Measurements from ENCODE around the gene TWIST2. TPM values are rescaled to one million over a fixed set of nuclear protein-coding genes. Genes with fewer than 3 reads are reported as not detected.

Gene TWIST2
- total RNA-seq, 2 donors from 2014 or later: 41.4 to 62.1 TPM

GRCh38 chr2:238843476-238843875 is 4.4 kb upstream of the TWIST2 start:
- TF ChIP-seq CTCF (IDR thresholded peaks at IDR 0.05): no peak
- no peak overlapping the region for H3K27ac ChIP-seq
- DNase-seq (ENCODE audit: low spot score): no peak
- no peak for ATAC-seq (ENCODE audit: insufficient number of reproducible peaks, low FRiP score, low read depth)
- H3K4me3 ChIP-seq: no peak overlapping the region
- no peaks in the 10 kb centered on the region for H3K9me3 ChIP-seq
- no peaks in the 10 kb centered on the region for H3K36me3 ChIP-seq
- no peaks in the 10 kb centered on the region for H3K27me3 ChIP-seq (replicated peaks; ENCODE audit: insufficient read depth)
- peaks cover 6 to 12% of the 10 kb centered on the region in 2 donors for H3K4me1 ChIP-seq (ENCODE audit: control insufficient read depth in 1 of 2, low read depth in 2 of 2)

GRCh38 chr2:238845583-238846377 is 2.1 kb upstream of the TWIST2 start:
- ATAC-seq (ENCODE audit: insufficient number of reproducible peaks, low FRiP score, low read depth): no peak
- Histone ChIP-seq H3K36me3 (no peaks in the 10 kb centered on the region), H3K4me1 (ENCODE audit: control insufficient read depth in 1 of 2, low read depth in 2 of 2) (peaks cover 12 to 23% of the 10 kb centered on the region in 2 donors), H3K27me3 (replicated peaks; ENCODE audit: insufficient read depth) (no peaks in the 10 kb centered on the region), H3K9me3 (no peaks in the 10 kb centered on the region), H3K4me3 (no peak overlapping the region), H3K27ac (no peak overlapping the region)
- DNase-seq (ENCODE audit: low spot score): no peak
- TF ChIP-seq CTCF (IDR thresholded peaks at IDR 0.05): no peak

- DNase-seq (ENCODE audit: low spot score) (no peak), ATAC-seq (ENCODE audit: insufficient number of reproducible peaks, low FRiP score, low read depth) (no peak)
- TF ChIP-seq CTCF (IDR thresholded peaks at IDR 0.05): no peak
- H3K4me1 ChIP-seq (ENCODE audit: control insufficient read depth in 1 of 2, low read depth in 2 of 2): peaks cover 12 to 23% of the 10 kb centered on the region in 2 donors
- H3K9me3 ChIP-seq: no peaks in the 10 kb centered on the region
- H3K4me3 ChIP-seq: peak overlapping the region; percentile 89
- H3K36me3 ChIP-seq: no peaks in the 10 kb centered on the region
- H3K27me3 ChIP-seq (replicated peaks; ENCODE audit: insufficient read depth): no peaks in the 10 kb centered on the region
- H3K27ac ChIP-seq: no peak overlapping the region
These were observed 1.6 kb upstream of the TWIST2 start for GRCh38 chr2:238846378-238846627.

- no peaks in the 10 kb centered on the region for H3K9me3 ChIP-seq
- peak; percentile 9 for ATAC-seq (ENCODE audit: insufficient number of reproducible peaks, low FRiP score, low read depth)
- peak overlapping the region; percentile 89 for H3K4me3 ChIP-seq
- no peak for DNase-seq (ENCODE audit: low spot score)
- H3K27me3 ChIP-seq (replicated peaks; ENCODE audit: insufficient read depth): no peaks in the 10 kb centered on the region
- no peak for TF ChIP-seq CTCF (IDR thresholded peaks at IDR 0.05)
- peaks cover 12 to 23% of the 10 kb centered on the region in 2 donors for H3K4me1 ChIP-seq (ENCODE audit: control insufficient read depth in 1 of 2, low read depth in 2 of 2)
- H3K27ac ChIP-seq: peak overlapping the region in 1 of 2 donors; percentile 84
- H3K36me3 ChIP-seq: no peaks in the 10 kb centered on the region
These were observed 1.1 kb upstream of the TWIST2 start for GRCh38 chr2:238846628-238847418.

GRCh38 chr2:238847419-238847801 is 475 bp upstream of the TWIST2 start:
- Histone ChIP-seq H3K27me3 (replicated peaks; ENCODE audit: insufficient read depth) (no peaks in the 10 kb centered on the region), H3K4me1 (ENCODE audit: control insufficient read depth in 1 of 2, low read depth in 2 of 2) (peaks cover 12 to 23% of the 10 kb centered on the region in 2 donors), H3K36me3 (no peaks in the 10 kb centered on the region), H3K4me3 (peak overlapping the region; percentile 89), H3K9me3 (no peaks in the 10 kb centered on the region), H3K27ac (peak overlapping the region; percentile 84 to 89)
- DNase-seq (ENCODE audit: low spot score) (no peak), ATAC-seq (ENCODE audit: insufficient number of reproducible peaks, low FRiP score, low read depth) (no peak)
- TF ChIP-seq CTCF (IDR thresholded peaks at IDR 0.05): no peak

All from thoracic aorta (tissue), 2 donors.